HepG2 (cell line): Measurements from ENCODE around the gene LMF2. TPM values are rescaled to one million over a fixed set of nuclear protein-coding genes. Genes with fewer than 3 reads are reported as not detected.
A peak's percentile ranks its signal among the peaks of the same experiment; 100 is the strongest.

ENCODE experiments used
- ATF6 ChIP-seq: sonication (generic); formaldehyde crosslinking; conservative IDR thresholded peaks from 2 replicates; pipeline ENCODE4 v1.4.0; 2020; ENCODE audit warnings: missing genetic modification reagents
- JUND ChIP-seq: sonication (generic); formaldehyde crosslinking; IDR thresholded peaks from 2 replicates; pipeline ENCODE4 v1.8.0; 2022; ENCODE audit warnings: mild to moderate bottlenecking, missing genetic modification reagents
- KDM5A ChIP-seq: fragments of 200-600 bp; sonication (generic); IDR thresholded peaks from 2 replicates; pipeline ENCODE4 v1.7.0; 2018; ENCODE audit warnings: antibody characterized with exemption, mild to moderate bottlenecking, low read length, borderline replicate concordance
- MATR3 ChIP-seq: sonication (generic); formaldehyde crosslinking; IDR thresholded peaks from 2 replicates; pipeline ENCODE4 v1.4.0; 2020; ENCODE audit warnings: missing genetic modification reagents
- MED8 ChIP-seq: sonication (generic); formaldehyde crosslinking; IDR thresholded peaks from 2 replicates; pipeline ENCODE4 v1.8.1; 2023; ENCODE audit warnings: mild to moderate bottlenecking, missing genetic modification reagents; ENCODE audit not compliant: insufficient replicate concordance
- MEF2D ChIP-seq: sonication (generic); formaldehyde crosslinking; IDR thresholded peaks from 2 replicates; pipeline ENCODE4 v1.5.1; 2020; ENCODE audit warnings: mild to moderate bottlenecking, missing genetic modification reagents
- MYC ChIP-seq: sonication (generic); formaldehyde crosslinking; IDR thresholded peaks from 2 replicates; pipeline ENCODE4 v1.9.0; 2021; ENCODE audit warnings: missing genetic modification reagents, borderline replicate concordance
- RFX5 ChIP-seq: IDR thresholded peaks from 2 replicates; pipeline ENCODE4 v1.6.1; 2011; ENCODE audit warnings: low read depth, low read length, improper control_type of control experiment
- UBTF ChIP-seq: sonication (generic); formaldehyde crosslinking; IDR thresholded peaks from 2 replicates; pipeline ENCODE4 v1.4.0; 2020; ENCODE audit warnings: mild to moderate bottlenecking, missing genetic modification reagents
- ZMAT3 ChIP-seq: sonication (generic); formaldehyde crosslinking; conservative IDR thresholded peaks from 2 replicates; pipeline ENCODE4 v1.7.0; 2021; ENCODE audit warnings: missing genetic modification reagents
- ZNF589 ChIP-seq: sonication (generic); formaldehyde crosslinking; conservative IDR thresholded peaks from 2 replicates; pipeline ENCODE4 v1.8.0; 2022; ENCODE audit warnings: mild to moderate bottlenecking, moderate library complexity, missing genetic modification reagents
- ZNF609 ChIP-seq: sonication (generic); formaldehyde crosslinking; IDR thresholded peaks from 2 replicates; pipeline ENCODE4 v1.4.0; 2020; ENCODE audit warnings: mild to moderate bottlenecking, missing genetic modification reagents, borderline replicate concordance
- ZNF687 ChIP-seq: sonication (generic); formaldehyde crosslinking; IDR thresholded peaks from 2 replicates; pipeline ENCODE4 v1.5.1; 2020; ENCODE audit warnings: mild to moderate bottlenecking, missing genetic modification reagents, moderate library complexity
- ZSCAN21 ChIP-seq: sonication (generic); formaldehyde crosslinking; IDR thresholded peaks from 2 replicates; pipeline ENCODE4 v1.8.0; 2022; ENCODE audit warnings: mild to moderate bottlenecking, missing genetic modification reagents, moderate library complexity, borderline replicate concordance
- polyA plus RNA-seq, 8 experiments: library from polyadenylated mRNA; depleted of rRNA in 3 of 8; stranded (reverse) in 7 of 8; unstranded in 1 of 8; fragments of >200 nt; fragmentation: Illumina TruSeq in 4 of 8; extraction: Trizol in 4 of 8; gene quantifications; 2 replicates each; pipeline versions ENCODE4 v1.2.1 to v1.2.3, GENCODE V29; 2011 to 2016; ENCODE audit warnings: low read depth in 4 of 8, missing spikeins in 1 of 8, mixed read lengths in 1 of 8; ENCODE audit not compliant: insufficient read depth in 1 of 8
- total RNA-seq, 5 experiments: library from RNA; depleted of rRNA; stranded (reverse); fragments of >200 nt; fragmentation: Illumina TruSeq; extraction: Trizol; gene quantifications; 2 replicates each; pipeline ENCODE4 v1.2.3, GENCODE V29; 2016; ENCODE audit warnings: low read depth in 1 of 5

The LMF2 gene
- total and polyA plus RNA-seq, 2 of the 13 experiments (the other 11 are each of a cell fraction or from before 2014, with no cell fraction given), result 23.3 to 30.6 TPM

GRCh38 chr22:50506611-50507420 lies 686 bp downstream of the LMF2 start (continued):
- TF ChIP-seq ZNF609 (CRISPR knock-in tag) (no peak), ZNF687 (CRISPR knock-in tag) (peak; percentile 51), ZNF589 (no peak), KDM5A (0 out of 2 replicates have a peak, but pooled peaks have one; percentile 26), RFX5 (no peak), MEF2D (CRISPR knock-in tag) (no peak), MYC (CRISPR knock-in tag) (peak; percentile 21; the same call in 1 of the 2 replicates), UBTF (CRISPR knock-in tag) (peak; percentile 58; the same call in 1 of the 2 replicates), ZMAT3 (no peak), MED8 (CRISPR knock-in tag) (no peak), ZSCAN21 (CRISPR knock-in tag) (0 out of 2 replicates have a peak, but pooled peaks have one; percentile 9), ATF6 (CRISPR knock-in tag) (no peak), MATR3 (CRISPR knock-in tag) (no peak), JUND (CRISPR knock-in tag) (0 out of 2 replicates have a peak, but pooled peaks have one; percentile 13)
